HCT116 (cell line): ENCODE measurements around the gene DHX15. TPM values are rescaled to one million over a fixed set of nuclear protein-coding genes. Genes with fewer than 3 reads are reported as not detected.
"Not testable (repeated sequence)": the region's sequence is repeated elsewhere in the genome, so short reads cannot be mapped to it uniquely, and the experiment has no call there.

Experiments used
- ATAC-seq: fragments of 200-7000 bp; cut with Tn5 transposase; 2 replicates; pipeline ENCODE4 v1.9.1; 2020; ENCODE audit warnings: mild to moderate bottlenecking, moderate library complexity
- BruUV-seq: library from RNA; stranded (reverse); fragments of 400-500 nt; replicated peaks from 2 replicates; lab custom pipeline; 2021; lab: Mats Ljungman, UMichigan
- CTCF ChIA-PET: fragments of 300-600 bp; sonication (Branson Sonifier 250); formaldehyde crosslinking; loops from one replicate; lab custom pipeline; 2021; ENCODE audit warnings: antibody characterized with exemption; lab: Charles Lee
- POLR2A ChIA-PET: fragments of 300-600, 350-600 bp; sonication (Branson Sonifier 250); formaldehyde crosslinking; loops from one replicate; lab custom pipeline; 2021; ENCODE audit warnings: antibody characterized with exemption; lab: Charles Lee
- RAD21 ChIA-PET, 2 experiments: fragments of 300-600 bp; sonication (Branson Sonifier 250); formaldehyde crosslinking; loops; one replicate each; lab custom pipeline; 2023; ENCODE audit warnings: low total read pairs in 2 of 2; ENCODE audit not compliant: uncharacterized antibody in 2 of 2, unreplicated experiment in 2 of 2, low non-redundant PET in 1 of 2; lab: Charles Lee
- DNase-seq: peaks from one replicate; pipeline ENCODE4 v3.0.0-alpha.2; 2010; ENCODE audit warnings: low read depth, low spot score
- H2AFZ ChIP-seq: fragments of 200-600 bp; shearing (Covaris generic), sonication (generic); 2 replicates; pipeline ENCODE4 v1.6.1; 2017; ENCODE audit warnings: low read depth, mixed run types, mixed read lengths, antibody characterized with exemption, low read length; ENCODE audit not compliant: poor library complexity, severe bottlenecking
- H3K27ac ChIP-seq: 2 replicates; pipeline ENCODE4 v1.5.1; 2012; ENCODE audit warnings: low read depth, low read length
- H3K27me3 ChIP-seq: fragments of 200-600 bp; sonication (generic); 2 replicates; pipeline ENCODE4 v1.6.1; 2016; ENCODE audit warnings: mixed run types, low read length, mixed read lengths; ENCODE audit not compliant: insufficient read depth
- H3K36me3 ChIP-seq, 2 experiments: fragments of 200-500 bp in 1 of 2; fragments of 200-600 bp in 1 of 2; sonication (Bioruptor generic) in 1 of 2; sonication (generic) in 1 of 2; 2 replicates each; pipeline versions ENCODE4 v1.5.1 to v1.6.1; 2014 to 2016; ENCODE audit warnings: low read length in 2 of 2, inconsistent platforms in 1 of 2, mixed read lengths in 1 of 2, mixed run types in 1 of 2; ENCODE audit not compliant: insufficient read depth in 2 of 2, control insufficient read depth in 1 of 2
- H3K4me1 ChIP-seq, 2 experiments: fragments of 200-600 bp in 1 of 2; sonication (generic) in 1 of 2; 2 replicates each; pipeline versions ENCODE4 v1.5.1 to v1.6.1; 2012 to 2017; ENCODE audit warnings: low read length in 2 of 2, inconsistent platforms in 1 of 2, mild to moderate bottlenecking in 1 of 2, mixed read lengths in 1 of 2, mixed run types in 1 of 2, moderate library complexity in 1 of 2; ENCODE audit not compliant: insufficient read depth in 2 of 2, control insufficient read depth in 1 of 2
- H3K4me2 ChIP-seq: fragments of 200-600 bp; sonication (generic); 2 replicates; pipeline ENCODE4 v1.6.1; 2017; ENCODE audit warnings: mixed run types, low read length, mixed read lengths
- H3K4me3 ChIP-seq, 2 experiments: fragments of 200-600 bp in 1 of 2; sonication (generic) in 1 of 2; replicated peaks in 1 of 2; 2 replicates each; pipeline ENCODE4 v1.5.1; 2011 to 2016; ENCODE audit warnings: low read length in 2 of 2, control low read depth in 1 of 2, low read depth in 1 of 2, mild to moderate bottlenecking in 1 of 2, mixed read lengths in 1 of 2, mixed run types in 1 of 2
- H3K79me2 ChIP-seq: fragments of 200-600 bp; sonication (generic); 2 replicates; pipeline ENCODE4 v1.6.1; 2017; ENCODE audit warnings: mild to moderate bottlenecking, mixed run types, low read length, moderate library complexity, mixed read lengths; ENCODE audit not compliant: insufficient read depth
- H3K9ac ChIP-seq: fragments of 200-600 bp; sonication (generic); 2 replicates; pipeline ENCODE4 v1.6.1; 2016; ENCODE audit warnings: low read length, mixed read lengths
- H3K9me2 ChIP-seq: fragments of 200-600 bp; sonication (generic), shearing (Covaris generic); 2 replicates; pipeline ENCODE4 v1.6.1; 2017; ENCODE audit warnings: mixed run types, mild to moderate bottlenecking, moderate library complexity; ENCODE audit not compliant: insufficient read depth
- H3K9me3 ChIP-seq, 2 experiments: fragments of 200-500 bp in 1 of 2; fragments of 200-600 bp in 1 of 2; sonication (Bioruptor generic) in 1 of 2; sonication (generic) in 1 of 2; 2 replicates each; pipeline ENCODE4 v1.6.1; 2014 to 2017; ENCODE audit warnings: low read length in 2 of 2, mixed read lengths in 2 of 2, inconsistent platforms in 1 of 2, low read depth in 1 of 2, mild to moderate bottlenecking in 1 of 2, mixed run types in 1 of 2, moderate library complexity in 1 of 2; ENCODE audit not compliant: control insufficient read depth in 1 of 2, insufficient read depth in 1 of 2
- H4K20me1 ChIP-seq: fragments of 200-600 bp; sonication (generic), shearing (Covaris generic); 2 replicates; pipeline ENCODE4 v1.6.1; 2017; ENCODE audit warnings: mixed run types, mild to moderate bottlenecking, moderate library complexity; ENCODE audit not compliant: insufficient read depth
- CBX3 ChIP-seq: IDR thresholded peaks from 2 replicates; pipeline ENCODE4 v1.6.1; 2012; ENCODE audit warnings: low read depth
- EGR1 ChIP-seq: IDR thresholded peaks from 2 replicates; pipeline ENCODE4 v1.6.1; 2012; ENCODE audit warnings: low read depth
- EZH2phosphoT487 ChIP-seq: fragments of 200-600 bp; IDR thresholded peaks from 2 replicates; pipeline ENCODE4 v1.6.1; 2018; ENCODE audit warnings: antibody characterized with exemption, borderline replicate concordance
- FOSL1 ChIP-seq: IDR thresholded peaks from 2 replicates; pipeline ENCODE4 v1.6.1; 2012; ENCODE audit warnings: low read depth
- JUND ChIP-seq: IDR thresholded peaks from 2 replicates; pipeline ENCODE4 v1.6.1; 2012
- POLR2A ChIP-seq: IDR thresholded peaks from 2 replicates; pipeline ENCODE4 v1.7.0; 2011; ENCODE audit warnings: borderline replicate concordance; ENCODE audit not compliant: insufficient read depth, insufficient read length; ENCODE audit errors: extremely low read depth
- SIN3A ChIP-seq: IDR thresholded peaks from 2 replicates; pipeline ENCODE4 v1.6.1; 2012; ENCODE audit warnings: low read depth
- SP1 ChIP-seq: IDR thresholded peaks from 2 replicates; pipeline ENCODE4 v1.6.1; 2012; ENCODE audit warnings: low read depth
- SRF ChIP-seq: IDR thresholded peaks from 2 replicates; pipeline ENCODE4 v1.6.1; 2012; ENCODE audit warnings: low read depth
- TCF7L2 ChIP-seq: IDR thresholded peaks from 2 replicates; pipeline ENCODE4 v1.7.0; 2011; ENCODE audit warnings: borderline replicate concordance, inconsistent platforms; ENCODE audit not compliant: insufficient read depth, insufficient read length; ENCODE audit errors: extremely low read depth
- YY1 ChIP-seq: IDR thresholded peaks from 2 replicates; pipeline ENCODE4 v1.6.1; 2011; ENCODE audit warnings: low read length, low read depth, moderate library complexity, mild to moderate bottlenecking; ENCODE audit not compliant: insufficient replicate concordance; ENCODE audit errors: extremely low read depth
- ZFX ChIP-seq: fragments of 450-650 bp; IDR thresholded peaks from 2 replicates; pipeline ENCODE4 v1.6.1; 2017
- intact Hi-C: fragments of 100-400 bp; cut with micrococcal nuclease; formaldehyde crosslinking; loops from 2 replicates; pipeline ENCODE4 v1.10.0; 2022
- total RNA-seq: library from RNA; stranded (reverse); gene quantifications from one replicate; pipeline ENCODE4 v1.2.1, GENCODE V29; 2021; ENCODE audit not compliant: unreplicated experiment
- TF ChIP-seq, protein P1 (sequence below): IDR thresholded peaks from 2 replicates; pipeline ENCODE4 v1.6.1; 2012
- TF ChIP-seq, protein P2 (sequence below): IDR thresholded peaks from 2 replicates; pipeline ENCODE4 v1.6.1; 2011; ENCODE audit warnings: mild to moderate bottlenecking, low read length, moderate library complexity; ENCODE audit not compliant: insufficient replicate concordance; ENCODE audit errors: extremely low read depth
- TF ChIP-seq, protein P3 (sequence below): IDR thresholded peaks from 2 replicates; pipeline ENCODE4 v1.6.1; 2012; ENCODE audit warnings: low read depth

DHX15 gene
- total RNA-seq, 1 experiment from 2014 or later: 195 TPM

DNA sequence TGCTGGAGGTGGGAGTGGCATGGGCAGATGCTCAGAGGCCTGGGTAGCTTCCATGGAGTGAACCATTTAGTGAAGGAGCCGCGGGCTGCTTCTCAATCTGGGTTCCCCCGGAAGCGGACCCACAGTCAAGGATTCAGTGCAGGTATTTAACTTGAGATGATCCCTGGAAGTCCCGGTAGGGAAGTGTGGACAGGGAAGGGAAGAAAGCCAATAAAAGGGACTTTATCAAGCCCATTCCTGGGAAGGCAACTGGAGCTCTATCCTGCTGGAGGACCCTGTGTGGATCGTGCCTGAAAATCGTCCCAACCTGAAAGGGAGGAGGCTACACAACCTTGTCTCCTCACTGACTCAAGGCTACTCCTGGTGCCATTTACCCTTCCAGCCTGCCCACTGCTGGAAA, 76.9 kb downstream of the DHX15 start (continued):
- TF ChIP-seq CBX3 (no peak), EGR1 (no peak), EZH2phosphoT487 (no peak), SRF (no peak), POLR2A (no peak), SIN3A (no peak), SP1 (no peak)
- TF ChIP-seq, protein P1, sequence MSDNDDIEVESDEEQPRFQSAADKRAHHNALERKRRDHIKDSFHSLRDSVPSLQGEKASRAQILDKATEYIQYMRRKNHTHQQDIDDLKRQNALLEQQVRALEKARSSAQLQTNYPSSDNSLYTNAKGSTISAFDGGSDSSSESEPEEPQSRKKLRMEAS: no peak
- TF ChIP-seq, all 23 proteins: peak for 0

DNA sequence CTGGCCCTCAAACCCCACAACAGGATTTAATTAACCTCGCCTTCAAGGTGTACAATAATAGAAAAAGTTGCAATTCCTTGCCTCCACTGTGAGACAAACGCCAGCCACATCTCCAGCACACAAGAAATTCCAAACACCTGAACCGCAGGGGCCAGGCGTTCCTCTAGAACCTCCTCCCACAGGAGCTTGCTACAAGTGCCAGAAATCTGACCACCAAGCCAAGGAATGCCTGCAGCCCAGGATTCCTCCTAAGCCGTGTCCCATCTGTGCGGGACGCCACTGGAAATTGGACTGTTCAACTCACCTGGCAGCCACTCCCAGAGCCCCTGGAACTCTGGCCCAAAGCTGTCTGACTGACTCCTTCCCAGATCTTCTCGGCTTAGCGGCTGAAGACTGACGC, 81.3 kb downstream of the DHX15 start:
- H3K27ac ChIP-seq, CTCF ChIA-PET, H3K36me3 ChIP-seq, H3K4me2 ChIP-seq, intact Hi-C loops, DNase-seq, RAD21 ChIA-PET, H3K4me3 ChIP-seq, H3K9ac ChIP-seq, POLR2A ChIA-PET, H3K9me2 ChIP-seq, H3K79me2 ChIP-seq, H4K20me1 ChIP-seq, ATAC-seq, H3K27me3 ChIP-seq, H3K4me1 ChIP-seq, BruUV-seq, H2AFZ ChIP-seq, H3K9me3 ChIP-seq: not testable (repeated sequence)

DNA sequence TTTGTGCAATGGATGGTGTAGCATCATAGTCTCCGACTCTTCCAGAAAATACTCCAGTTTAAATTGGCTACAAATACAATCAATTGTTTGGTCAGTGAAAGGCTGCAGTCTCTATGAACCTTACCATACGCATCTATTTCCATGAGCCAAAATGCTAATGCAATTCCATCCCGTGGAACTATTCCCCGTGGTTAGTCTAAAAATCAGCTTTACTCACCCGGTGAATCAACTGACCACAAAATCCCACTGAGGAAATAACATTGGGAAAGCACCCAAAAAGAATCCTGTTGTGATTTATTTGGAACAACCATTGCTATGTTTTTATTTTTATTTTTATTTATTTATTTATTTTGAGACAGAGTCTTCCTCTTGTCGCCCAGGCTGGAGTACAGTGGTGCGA, 87.1 kb downstream of the DHX15 start:
- Histone ChIP-seq H3K4me1 (no peaks in the 10 kb centered on the region), H3K27ac (no peak overlapping the region), H3K79me2 (no peaks in the 10 kb centered on the region), H3K27me3 (no peaks in the 10 kb centered on the region), H3K4me3 (no peak overlapping the region), H3K9me3 (no peaks in the 10 kb centered on the region), H4K20me1 (no peaks in the 10 kb centered on the region), H2AFZ (no peak overlapping the region), H3K4me2 (no peak overlapping the region), H3K9me2 (no peaks in the 10 kb centered on the region), H3K9ac (no peak overlapping the region), H3K36me3 (no peaks in the 10 kb centered on the region)
- CTCF ChIA-PET: interaction anchor here (1.4 kb wide), 1 partner anchor 9 kb away, joined by 3 read pairs; no protein-coding TSS in a partner anchor
- POLR2A ChIA-PET: no interaction called here
- intact Hi-C loops: no loop called here
- RAD21 ChIA-PET: no interaction called here
- BruUV-seq: no TSS peak
- no peak for DNase-seq
- ATAC-seq: no peak
- TF ChIP-seq CBX3 (no peak), TCF7L2 (no peak), ZFX (no peak), SRF (no peak), EZH2phosphoT487 (no peak), SP1 (no peak), FOSL1 (no peak), JUND (no peak), YY1 (no peak)
- TF ChIP-seq, protein P2, sequence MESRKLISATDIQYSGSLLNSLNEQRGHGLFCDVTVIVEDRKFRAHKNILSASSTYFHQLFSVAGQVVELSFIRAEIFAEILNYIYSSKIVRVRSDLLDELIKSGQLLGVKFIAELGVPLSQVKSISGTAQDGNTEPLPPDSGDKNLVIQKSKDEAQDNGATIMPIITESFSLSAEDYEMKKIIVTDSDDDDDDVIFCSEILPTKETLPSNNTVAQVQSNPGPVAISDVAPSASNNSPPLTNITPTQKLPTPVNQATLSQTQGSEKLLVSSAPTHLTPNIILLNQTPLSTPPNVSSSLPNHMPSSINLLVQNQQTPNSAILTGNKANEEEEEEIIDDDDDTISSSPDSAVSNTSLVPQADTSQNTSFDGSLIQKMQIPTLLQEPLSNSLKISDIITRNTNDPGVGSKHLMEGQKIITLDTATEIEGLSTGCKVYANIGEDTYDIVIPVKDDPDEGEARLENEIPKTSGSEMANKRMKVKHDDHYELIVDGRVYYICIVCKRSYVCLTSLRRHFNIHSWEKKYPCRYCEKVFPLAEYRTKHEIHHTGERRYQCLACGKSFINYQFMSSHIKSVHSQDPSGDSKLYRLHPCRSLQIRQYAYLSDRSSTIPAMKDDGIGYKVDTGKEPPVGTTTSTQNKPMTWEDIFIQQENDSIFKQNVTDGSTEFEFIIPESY: no peak
- TF ChIP-seq, protein P3, sequence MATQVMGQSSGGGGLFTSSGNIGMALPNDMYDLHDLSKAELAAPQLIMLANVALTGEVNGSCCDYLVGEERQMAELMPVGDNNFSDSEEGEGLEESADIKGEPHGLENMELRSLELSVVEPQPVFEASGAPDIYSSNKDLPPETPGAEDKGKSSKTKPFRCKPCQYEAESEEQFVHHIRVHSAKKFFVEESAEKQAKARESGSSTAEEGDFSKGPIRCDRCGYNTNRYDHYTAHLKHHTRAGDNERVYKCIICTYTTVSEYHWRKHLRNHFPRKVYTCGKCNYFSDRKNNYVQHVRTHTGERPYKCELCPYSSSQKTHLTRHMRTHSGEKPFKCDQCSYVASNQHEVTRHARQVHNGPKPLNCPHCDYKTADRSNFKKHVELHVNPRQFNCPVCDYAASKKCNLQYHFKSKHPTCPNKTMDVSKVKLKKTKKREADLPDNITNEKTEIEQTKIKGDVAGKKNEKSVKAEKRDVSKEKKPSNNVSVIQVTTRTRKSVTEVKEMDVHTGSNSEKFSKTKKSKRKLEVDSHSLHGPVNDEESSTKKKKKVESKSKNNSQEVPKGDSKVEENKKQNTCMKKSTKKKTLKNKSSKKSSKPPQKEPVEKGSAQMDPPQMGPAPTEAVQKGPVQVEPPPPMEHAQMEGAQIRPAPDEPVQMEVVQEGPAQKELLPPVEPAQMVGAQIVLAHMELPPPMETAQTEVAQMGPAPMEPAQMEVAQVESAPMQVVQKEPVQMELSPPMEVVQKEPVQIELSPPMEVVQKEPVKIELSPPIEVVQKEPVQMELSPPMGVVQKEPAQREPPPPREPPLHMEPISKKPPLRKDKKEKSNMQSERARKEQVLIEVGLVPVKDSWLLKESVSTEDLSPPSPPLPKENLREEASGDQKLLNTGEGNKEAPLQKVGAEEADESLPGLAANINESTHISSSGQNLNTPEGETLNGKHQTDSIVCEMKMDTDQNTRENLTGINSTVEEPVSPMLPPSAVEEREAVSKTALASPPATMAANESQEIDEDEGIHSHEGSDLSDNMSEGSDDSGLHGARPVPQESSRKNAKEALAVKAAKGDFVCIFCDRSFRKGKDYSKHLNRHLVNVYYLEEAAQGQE: no peak
